Measurements from ENCODE around the gene NHS.

The NHS gene

GRCh38 chrX:17621566-17622270 is 246.7 kb downstream of the NHS start:
- H3K27me3 ChIP-seq (ENCODE audit: control insufficient read depth, low read length): no peaks in the 10 kb centered on the region
- no peak overlapping the region for H3K4me2 ChIP-seq (ENCODE audit: low read length)
- H3K4me3 ChIP-seq (ENCODE audit: low read length): no peak overlapping the region
- H3K27ac ChIP-seq (ENCODE audit: low read depth, low read length): no peak overlapping the region
- TF ChIP-seq EZH2phosphoT487 (IDR thresholded peaks at IDR 0.05; ENCODE audit: borderline replicate concordance, low read length) (no peak), CTCF (IDR thresholded peaks at IDR 0.05; ENCODE audit: low read depth, low read length, poor library complexity, severe bottlenecking) (no peak)
- no peaks in the 10 kb centered on the region for H4K20me1 ChIP-seq (ENCODE audit: control insufficient read depth, insufficient read depth, low read depth, low read length)
- no peaks in the 10 kb centered on the region for H3K79me2 ChIP-seq (ENCODE audit: control insufficient read depth, low read length)
- no peaks in the 10 kb centered on the region for H3K36me3 ChIP-seq (ENCODE audit: control insufficient read depth, low read length)
- H3F3A ChIP-seq (ENCODE audit: control insufficient read depth, insufficient read depth): no peaks in the 10 kb centered on the region
- no peaks in the 10 kb centered on the region for H3K4me1 ChIP-seq (ENCODE audit: control insufficient read depth, low read length)
- H3K9me3 ChIP-seq (ENCODE audit: control insufficient read depth, insufficient read depth, low read length): no peaks in the 10 kb centered on the region
- H3K9me2 ChIP-seq (replicated peaks; ENCODE audit: control insufficient read depth, low read length): no peaks in the 10 kb centered on the region

- Histone ChIP-seq H3K9me3 (ENCODE audit: control insufficient read depth, insufficient read depth, low read length) (no peaks in the 10 kb centered on the region), H3F3A (ENCODE audit: control insufficient read depth, insufficient read depth) (no peaks in the 10 kb centered on the region), H3K27ac (ENCODE audit: low read depth, low read length) (no peak overlapping the region), H3K9me2 (replicated peaks; ENCODE audit: control insufficient read depth, low read length) (no peaks in the 10 kb centered on the region), H4K20me1 (ENCODE audit: control insufficient read depth, insufficient read depth, low read depth, low read length) (no peaks in the 10 kb centered on the region), H3K4me3 (ENCODE audit: low read length) (no peak overlapping the region), H3K4me2 (ENCODE audit: low read length) (no peak overlapping the region), H3K4me1 (ENCODE audit: control insufficient read depth, low read length) (no peaks in the 10 kb centered on the region), H3K27me3 (ENCODE audit: control insufficient read depth, low read length) (no peaks in the 10 kb centered on the region), H3K79me2 (ENCODE audit: control insufficient read depth, low read length) (no peaks in the 10 kb centered on the region), H3K36me3 (ENCODE audit: control insufficient read depth, low read length) (no peaks in the 10 kb centered on the region)
- TF ChIP-seq CTCF (IDR thresholded peaks at IDR 0.05; ENCODE audit: low read depth, low read length, poor library complexity, severe bottlenecking) (no peak), EZH2phosphoT487 (IDR thresholded peaks at IDR 0.05; ENCODE audit: borderline replicate concordance, low read length) (no peak)
Measured at GRCh38 chrX:17622331-17622730, 247.3 kb downstream of the NHS start.

GRCh38 chrX:17623750-17624149 is 248.8 kb downstream of the NHS start:
- H3K4me3 ChIP-seq (ENCODE audit: low read length): no peak overlapping the region
- H3K27ac ChIP-seq (ENCODE audit: low read depth, low read length): no peak overlapping the region
- no peak overlapping the region for H3K4me2 ChIP-seq (ENCODE audit: low read length)
- TF ChIP-seq EZH2phosphoT487 (IDR thresholded peaks at IDR 0.05; ENCODE audit: borderline replicate concordance, low read length): no peak
- no peaks in the 10 kb centered on the region for H3K9me3 ChIP-seq (ENCODE audit: control insufficient read depth, insufficient read depth, low read length)
- H3K9me2 ChIP-seq (replicated peaks; ENCODE audit: control insufficient read depth, low read length): no peaks in the 10 kb centered on the region
- no peaks in the 10 kb centered on the region for H3K4me1 ChIP-seq (ENCODE audit: control insufficient read depth, low read length)
- H3F3A ChIP-seq (ENCODE audit: control insufficient read depth, insufficient read depth): no peaks in the 10 kb centered on the region
- no peaks in the 10 kb centered on the region for H4K20me1 ChIP-seq (ENCODE audit: control insufficient read depth, insufficient read depth, low read depth, low read length)
- no peaks in the 10 kb centered on the region for H3K27me3 ChIP-seq (ENCODE audit: control insufficient read depth, low read length)
- H3K79me2 ChIP-seq (ENCODE audit: control insufficient read depth, low read length): no peaks in the 10 kb centered on the region
- no peaks in the 10 kb centered on the region for H3K36me3 ChIP-seq (ENCODE audit: control insufficient read depth, low read length)

GRCh38 chrX:17627026-17627425 is 252.0 kb downstream of the NHS start:
- H3K4me2 ChIP-seq (ENCODE audit: low read length): no peak overlapping the region
- no peaks in the 10 kb centered on the region for H3K9me2 ChIP-seq (replicated peaks; ENCODE audit: control insufficient read depth, low read length)
- no peak overlapping the region for H3K27ac ChIP-seq (ENCODE audit: low read depth, low read length)
- no peaks in the 10 kb centered on the region for H3F3A ChIP-seq (ENCODE audit: control insufficient read depth, insufficient read depth)
- TF ChIP-seq EZH2phosphoT487 (IDR thresholded peaks at IDR 0.05; ENCODE audit: borderline replicate concordance, low read length) (no peak), CTCF (IDR thresholded peaks at IDR 0.05; ENCODE audit: low read depth, low read length, poor library complexity, severe bottlenecking) (no peak)
- no peaks in the 10 kb centered on the region for H3K36me3 ChIP-seq (ENCODE audit: control insufficient read depth, low read length)
- no peaks in the 10 kb centered on the region for H3K79me2 ChIP-seq (ENCODE audit: control insufficient read depth, low read length)
- no peaks in the 10 kb centered on the region for H3K4me1 ChIP-seq (ENCODE audit: control insufficient read depth, low read length)
- H4K20me1 ChIP-seq (ENCODE audit: control insufficient read depth, insufficient read depth, low read depth, low read length): no peaks in the 10 kb centered on the region
- no peak overlapping the region for H3K4me3 ChIP-seq (ENCODE audit: low read length)
- no peaks in the 10 kb centered on the region for H3K9me3 ChIP-seq (ENCODE audit: control insufficient read depth, insufficient read depth, low read length)
- no peaks in the 10 kb centered on the region for H3K27me3 ChIP-seq (ENCODE audit: control insufficient read depth, low read length)

All from DOHH2 (cell line).